IPS-15b (cell line): ENCODE measurements around the gene IL22RA1.

Experiments
- H3K27me3 ChIP-seq: one replicate; pipeline ENCODE4 v1.6.1; 2013; ENCODE audit warnings: low read length; ENCODE audit not compliant: control insufficient read depth, insufficient read depth
- H3K36me3 ChIP-seq: one replicate; pipeline ENCODE4 v1.6.1; 2013; ENCODE audit warnings: low read length; ENCODE audit not compliant: control insufficient read depth, insufficient read depth
- H3K4me1 ChIP-seq: one replicate; pipeline ENCODE4 v1.6.1; 2013; ENCODE audit warnings: mild to moderate bottlenecking, low read length; ENCODE audit not compliant: control insufficient read depth, insufficient read depth
- H3K4me3 ChIP-seq: one replicate; pipeline ENCODE4 v1.5.1; 2013; ENCODE audit warnings: low read depth, low read length
- H3K9ac ChIP-seq: one replicate; pipeline ENCODE4 v1.6.1; 2013; ENCODE audit warnings: low read depth, mild to moderate bottlenecking, low read length
- H3K9me3 ChIP-seq: one replicate; pipeline ENCODE4 v1.6.1; 2013; ENCODE audit warnings: mild to moderate bottlenecking, low read length; ENCODE audit not compliant: control insufficient read depth, insufficient read depth

IL22RA1 gene, protein sequence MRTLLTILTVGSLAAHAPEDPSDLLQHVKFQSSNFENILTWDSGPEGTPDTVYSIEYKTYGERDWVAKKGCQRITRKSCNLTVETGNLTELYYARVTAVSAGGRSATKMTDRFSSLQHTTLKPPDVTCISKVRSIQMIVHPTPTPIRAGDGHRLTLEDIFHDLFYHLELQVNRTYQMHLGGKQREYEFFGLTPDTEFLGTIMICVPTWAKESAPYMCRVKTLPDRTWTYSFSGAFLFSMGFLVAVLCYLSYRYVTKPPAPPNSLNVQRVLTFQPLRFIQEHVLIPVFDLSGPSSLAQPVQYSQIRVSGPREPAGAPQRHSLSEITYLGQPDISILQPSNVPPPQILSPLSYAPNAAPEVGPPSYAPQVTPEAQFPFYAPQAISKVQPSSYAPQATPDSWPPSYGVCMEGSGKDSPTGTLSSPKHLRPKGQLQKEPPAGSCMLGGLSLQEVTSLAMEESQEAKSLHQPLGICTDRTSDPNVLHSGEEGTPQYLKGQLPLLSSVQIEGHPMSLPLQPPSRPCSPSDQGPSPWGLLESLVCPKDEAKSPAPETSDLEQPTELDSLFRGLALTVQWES

DNA sequence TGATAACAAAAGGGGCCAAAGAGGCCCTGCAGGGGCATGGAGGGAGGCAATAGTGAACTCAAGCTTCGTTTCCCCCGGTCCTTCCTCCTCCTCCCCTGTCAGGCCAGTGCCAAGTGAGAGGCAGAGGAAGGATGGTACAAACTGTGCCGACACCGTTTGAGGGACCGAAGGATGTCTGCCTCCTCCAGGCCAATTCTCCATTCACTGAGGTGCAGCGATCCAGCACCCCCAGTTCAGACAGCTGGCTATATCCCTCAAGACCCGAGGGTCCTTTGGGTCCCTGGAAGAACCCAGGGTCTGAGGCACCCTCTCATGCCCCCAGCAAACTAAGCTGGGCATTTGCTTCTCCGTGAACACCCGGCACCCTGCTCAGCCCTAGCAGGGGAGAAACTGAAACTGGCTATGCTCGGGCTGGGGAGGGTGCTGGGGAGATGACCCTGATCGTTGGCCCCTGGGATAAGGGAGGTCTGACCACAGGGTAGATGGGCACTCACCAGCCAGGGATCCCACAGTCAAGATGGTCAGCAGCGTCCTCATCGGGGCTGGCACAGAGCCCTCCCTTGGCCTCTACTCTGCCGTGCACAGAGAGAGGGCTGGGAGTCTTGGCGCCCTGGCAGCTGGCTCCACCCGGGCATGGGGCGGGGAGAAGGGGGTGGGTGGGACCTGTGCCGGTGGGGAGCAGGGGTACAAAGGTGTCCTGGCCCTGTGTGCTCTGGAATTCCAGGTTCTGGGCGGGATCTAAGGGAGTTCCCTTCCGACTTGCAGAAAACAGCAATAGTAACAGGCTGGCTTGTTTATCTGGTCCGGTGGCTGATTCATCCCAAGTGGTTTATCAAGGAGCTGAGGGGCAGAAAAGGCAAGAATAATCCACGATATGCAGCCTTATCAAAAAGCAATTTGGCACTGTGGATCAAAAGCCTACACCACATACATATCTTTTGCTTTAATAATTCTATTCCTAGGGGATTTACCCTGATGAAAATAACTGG lies at the start of gene IL22RA1:
IL22RA1 (minus strand) TSS at position 595 of the 989 bp plus-strand sequence; CDS start at position 537, 58 bp downstream.
- no peak within 1 kb of the TSS for H3K4me3 ChIP-seq
- H3K9me3 ChIP-seq: no peaks in the 10 kb centered on the region
- no peaks in the 10 kb centered on the region for H3K27me3 ChIP-seq
- H3K36me3 ChIP-seq: no peaks in the 10 kb centered on the region
- no peak within 1 kb of the TSS for H3K9ac ChIP-seq
- H3K4me1 ChIP-seq: no peaks in the 10 kb centered on the region

DNA sequence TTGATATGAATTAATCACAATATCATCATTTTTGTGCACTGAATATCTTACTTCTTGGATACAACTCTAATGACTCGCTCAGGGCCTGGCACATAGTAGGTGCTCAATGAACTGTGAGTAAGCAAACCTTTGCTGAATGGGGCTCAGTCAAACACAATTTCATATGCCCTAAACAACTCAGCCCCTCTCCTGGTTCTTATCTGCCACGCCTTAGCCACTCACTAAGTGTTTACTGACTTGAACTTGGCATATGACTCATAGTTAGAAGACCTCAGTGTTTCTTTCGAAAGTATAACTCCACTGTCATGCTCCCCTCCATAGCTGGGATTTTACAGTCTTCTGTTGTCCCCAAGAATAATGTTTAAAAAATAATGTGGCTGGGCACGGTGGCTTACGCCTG lies 48.9 kb upstream of the IL22RA1 start:
- Histone ChIP-seq H3K4me3 (no peak overlapping the region), H3K27me3 (no peaks in the 10 kb centered on the region), H3K9me3 (no peaks in the 10 kb centered on the region), H3K36me3 (no peaks in the 10 kb centered on the region), H3K9ac (no peak overlapping the region), H3K4me1 (no peaks in the 10 kb centered on the region)

DNA sequence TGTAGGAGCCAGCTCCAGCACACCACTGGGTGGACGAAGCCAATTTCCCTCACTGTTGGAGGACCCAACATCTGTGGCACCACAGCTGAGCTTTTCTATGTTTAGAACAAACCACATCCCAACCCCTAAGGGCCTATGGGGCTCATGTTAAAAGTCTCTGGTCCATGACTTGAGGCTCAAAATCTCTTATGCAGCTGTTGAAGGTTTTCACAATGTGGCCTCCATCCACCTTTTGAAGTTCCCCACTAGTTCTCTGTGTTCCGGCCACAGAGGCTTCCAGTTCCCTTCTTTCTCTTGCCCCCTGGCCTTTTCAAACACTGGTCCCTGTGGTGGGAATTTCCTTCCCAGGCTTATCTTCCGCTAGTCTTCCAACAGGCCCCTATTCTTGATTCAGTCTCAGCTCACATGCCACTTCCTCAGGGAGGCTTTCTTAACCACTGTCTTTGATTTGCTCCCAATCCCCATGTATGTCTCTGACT lies 48.1 kb upstream of the IL22RA1 start:
- Histone ChIP-seq H3K27me3 (no peaks in the 10 kb centered on the region), H3K4me3 (no peak overlapping the region), H3K9ac (no peak overlapping the region), H3K36me3 (no peaks in the 10 kb centered on the region), H3K9me3 (no peaks in the 10 kb centered on the region), H3K4me1 (no peaks in the 10 kb centered on the region)

DNA sequence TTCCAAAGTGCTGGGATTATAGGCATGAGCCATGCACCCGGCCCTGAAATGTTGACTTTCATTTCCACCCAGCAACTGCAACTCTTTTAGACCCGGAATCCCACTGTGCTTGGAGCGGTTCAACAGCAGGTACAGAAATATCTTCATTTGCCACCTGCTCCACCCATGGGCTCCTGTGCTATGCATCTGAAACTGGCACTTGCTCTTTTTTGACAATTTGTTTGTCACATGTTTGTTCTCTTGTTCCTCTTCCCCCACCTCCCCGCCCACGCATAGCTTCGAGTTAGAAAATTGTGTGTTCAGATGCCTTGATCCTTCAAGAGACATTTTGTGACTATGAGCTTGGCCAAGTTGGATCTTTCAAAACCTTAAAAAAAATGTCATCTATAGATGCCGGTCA lies 46.6 kb upstream of the IL22RA1 start:
- no peak overlapping the region for H3K4me3 ChIP-seq
- no peaks in the 10 kb centered on the region for H3K4me1 ChIP-seq
- no peaks in the 10 kb centered on the region for H3K9me3 ChIP-seq
- H3K9ac ChIP-seq: no peak overlapping the region
- no peaks in the 10 kb centered on the region for H3K36me3 ChIP-seq
- H3K27me3 ChIP-seq: no peaks in the 10 kb centered on the region

DNA sequence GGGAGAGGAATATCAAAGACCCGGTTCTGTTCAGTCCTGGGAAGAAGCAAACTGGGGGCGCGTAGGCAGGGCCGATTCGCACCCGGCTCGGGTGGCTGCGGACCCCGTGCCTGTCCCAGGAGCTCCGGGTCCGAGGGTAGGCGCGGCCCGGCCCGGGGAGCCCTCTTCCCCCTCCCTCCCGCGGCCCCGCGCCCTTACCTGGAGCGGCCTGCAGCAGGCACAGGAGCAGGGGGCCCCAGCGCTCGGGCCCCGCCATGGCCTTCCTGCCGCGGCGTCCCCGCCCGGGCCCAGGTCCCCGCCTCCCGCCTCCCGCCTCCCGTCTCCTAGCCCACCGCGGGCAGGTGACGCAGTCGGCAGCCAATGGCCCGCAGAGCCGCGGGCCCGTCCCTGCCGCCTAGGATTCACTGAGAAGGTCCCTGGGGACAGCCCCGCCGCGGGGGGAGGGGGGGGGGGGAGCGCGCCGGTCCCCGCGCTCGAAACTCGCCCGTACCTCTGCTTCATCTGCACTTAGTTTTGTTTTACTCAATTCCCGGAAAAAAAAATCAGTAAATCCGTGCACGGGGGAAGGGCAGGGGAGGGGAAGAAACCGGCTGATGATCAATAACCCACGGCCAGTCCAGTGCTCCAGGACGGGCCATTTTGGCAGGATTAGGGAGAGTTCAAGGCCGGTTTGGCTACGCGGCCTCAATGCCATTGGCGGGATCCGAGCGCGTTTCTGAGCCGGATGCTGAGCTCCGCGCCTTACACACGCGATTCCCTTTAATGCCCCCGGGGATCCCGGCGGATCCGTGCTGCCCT lies 44.3 kb upstream of the IL22RA1 start, which contains the start of gene IFNLR1:
IFNLR1 (minus strand) TSS at position 297 of the 798 bp plus-strand sequence; CDS start at position 256, 41 bp downstream.
- Histone ChIP-seq H3K9me3 (no peaks in the 10 kb centered on the region), H3K27me3 (no peaks in the 10 kb centered on the region), H3K36me3 (no peaks in the 10 kb centered on the region), H3K4me1 (no peaks in the 10 kb centered on the region), H3K4me3 (peak within 1 kb of the TSS; percentile 71), H3K9ac (peak within 1 kb of the TSS; percentile 74)

DNA sequence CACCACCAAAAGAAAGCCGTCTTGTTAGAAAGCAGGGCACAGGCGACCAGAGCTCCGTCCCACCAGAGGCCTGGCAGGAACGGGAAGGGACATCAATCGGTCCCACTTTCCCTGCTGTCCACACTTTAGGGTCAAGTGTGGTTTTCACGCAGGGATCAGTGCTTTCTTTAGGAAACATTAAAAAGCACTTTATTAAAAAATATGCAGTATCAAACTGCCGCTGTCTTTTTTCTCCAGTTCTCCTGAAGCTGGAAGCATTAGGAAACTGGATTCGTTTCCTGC lies 43.7 kb upstream of the IL22RA1 start:
- Histone ChIP-seq H3K9me3 (no peaks in the 10 kb centered on the region), H3K9ac (peak overlapping the region; percentile 49), H3K4me3 (peak overlapping the region; percentile 71), H3K4me1 (no peaks in the 10 kb centered on the region), H3K27me3 (no peaks in the 10 kb centered on the region), H3K36me3 (no peaks in the 10 kb centered on the region)

DNA sequence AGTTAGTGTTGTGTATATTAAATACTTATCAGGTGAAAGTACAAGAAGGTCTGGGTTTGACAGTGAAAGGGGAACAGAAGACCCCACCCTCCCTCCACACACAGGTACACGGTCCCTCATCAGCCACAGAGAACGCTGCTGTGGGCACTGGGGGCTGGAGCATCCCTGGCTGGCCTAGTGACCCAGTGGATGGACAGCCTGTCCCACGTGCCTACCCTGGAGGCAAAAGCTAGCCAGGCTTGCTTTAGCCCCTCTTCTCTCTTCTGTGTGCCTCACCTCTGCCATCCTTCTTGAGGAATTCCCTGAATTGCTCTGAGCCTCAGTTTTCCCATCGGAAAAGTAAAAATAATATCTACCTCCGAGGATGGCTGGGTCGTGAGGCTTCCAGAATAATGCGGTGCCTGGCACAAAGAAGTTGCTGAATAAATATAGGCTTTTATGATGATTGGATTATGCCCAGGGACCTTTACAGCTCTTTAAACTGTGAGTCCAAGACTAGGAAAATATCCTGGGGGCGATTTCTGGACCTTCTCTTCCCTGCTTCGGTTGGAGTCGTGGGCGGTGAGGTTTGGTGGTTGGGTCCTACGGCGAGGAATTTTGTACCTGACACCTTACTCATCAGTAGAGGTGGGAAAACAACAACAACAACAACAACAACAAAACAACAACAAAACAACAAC lies 43.2 kb upstream of the IL22RA1 start:
- H3K4me1 ChIP-seq: no peaks in the 10 kb centered on the region
- peak overlapping the region; percentile 71 for H3K4me3 ChIP-seq
- H3K27me3 ChIP-seq: no peaks in the 10 kb centered on the region
- peak overlapping the region; percentile 49 for H3K9ac ChIP-seq
- H3K36me3 ChIP-seq: no peaks in the 10 kb centered on the region
- H3K9me3 ChIP-seq: no peaks in the 10 kb centered on the region

DNA sequence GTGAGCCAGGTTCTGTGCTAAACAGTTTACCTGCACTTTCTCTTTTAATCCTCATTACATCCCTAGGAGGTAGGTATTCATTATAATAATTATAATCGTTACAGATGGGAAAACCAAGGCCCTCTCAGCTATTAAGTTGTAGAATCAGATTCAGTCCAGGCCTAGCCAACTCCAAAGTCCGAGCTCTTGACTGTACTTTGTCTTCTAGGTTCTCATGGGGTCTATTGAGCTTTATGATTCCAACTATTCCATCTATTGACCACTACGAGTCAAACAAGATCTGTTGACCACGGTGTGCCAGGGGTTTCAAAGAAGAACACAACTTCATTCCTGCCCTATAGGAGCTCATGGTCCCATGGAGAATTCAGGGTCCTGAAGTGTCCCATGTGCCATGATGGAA lies 42.1 kb upstream of the IL22RA1 start:
- Histone ChIP-seq H3K4me1 (no peaks in the 10 kb centered on the region), H3K4me3 (no peak overlapping the region), H3K9ac (no peak overlapping the region), H3K9me3 (no peaks in the 10 kb centered on the region), H3K36me3 (no peaks in the 10 kb centered on the region), H3K27me3 (no peaks in the 10 kb centered on the region)

DNA sequence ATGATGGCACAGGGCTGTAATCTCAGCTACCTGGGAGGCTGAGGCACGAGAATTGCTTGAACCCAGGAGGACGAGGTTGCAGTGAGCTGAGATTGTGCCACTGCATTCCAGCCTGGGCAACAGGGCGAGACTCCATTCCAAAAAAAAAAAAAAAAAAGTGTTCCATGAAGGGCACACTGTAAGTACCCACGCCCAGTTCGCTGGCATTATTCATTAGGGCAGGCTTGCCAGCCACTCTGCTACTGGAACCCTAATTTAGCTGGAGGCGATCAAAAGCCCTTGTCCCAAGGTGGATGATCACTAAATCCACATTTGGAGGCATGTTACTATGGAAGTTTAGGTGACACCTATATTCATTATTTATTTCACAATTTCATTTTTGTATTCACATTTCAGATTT lies 39.1 kb upstream of the IL22RA1 start:
- no peaks in the 10 kb centered on the region for H3K4me1 ChIP-seq
- no peak overlapping the region for H3K4me3 ChIP-seq
- H3K9ac ChIP-seq: no peak overlapping the region
- H3K36me3 ChIP-seq: no peaks in the 10 kb centered on the region
- H3K9me3 ChIP-seq: no peaks in the 10 kb centered on the region
- H3K27me3 ChIP-seq: no peaks in the 10 kb centered on the region

DNA sequence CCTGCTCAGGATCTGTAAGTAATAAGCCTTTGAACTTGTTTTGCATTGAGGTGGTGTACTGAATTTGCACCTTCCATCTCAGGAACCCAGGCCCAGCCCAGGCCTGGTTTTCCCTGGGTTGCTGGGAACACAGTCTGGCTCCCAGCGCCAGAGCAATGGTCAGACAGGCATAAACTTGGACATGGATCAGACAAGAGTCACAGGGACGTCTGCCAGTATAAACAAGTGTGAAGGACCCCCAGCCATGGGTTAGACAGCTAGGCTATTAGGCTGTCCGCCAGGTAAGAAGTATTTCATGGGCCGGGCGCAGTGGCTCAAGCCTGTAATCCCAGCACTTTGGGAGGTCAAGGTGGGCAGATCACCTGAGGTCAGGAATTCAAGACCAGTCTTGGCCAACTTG lies 38.7 kb upstream of the IL22RA1 start:
- Histone ChIP-seq H3K4me1 (no peaks in the 10 kb centered on the region), H3K27me3 (no peaks in the 10 kb centered on the region), H3K9me3 (no peaks in the 10 kb centered on the region), H3K4me3 (no peak overlapping the region), H3K9ac (no peak overlapping the region), H3K36me3 (no peaks in the 10 kb centered on the region)
